Ishikawa (cell line): ENCODE measurements around the gene POLDIP2.

Source experiments
- CEBPB ChIP-seq: IDR thresholded peaks from 2 replicates; pipeline ENCODE4 v1.6.1; 2012
- CREB1 ChIP-seq: IDR thresholded peaks from 2 replicates; pipeline ENCODE4 v1.6.1; 2012; ENCODE audit warnings: low read depth
- EGR1 ChIP-seq: IDR thresholded peaks from 2 replicates; pipeline ENCODE4 v1.6.1; 2012
- EP300 ChIP-seq: IDR thresholded peaks from 2 replicates; pipeline ENCODE4 v1.6.1; 2012; ENCODE audit warnings: borderline replicate concordance
- FOXM1 ChIP-seq: IDR thresholded peaks from 2 replicates; pipeline ENCODE4 v1.6.1; 2012; ENCODE audit warnings: low read depth, borderline replicate concordance
- NFIC ChIP-seq: IDR thresholded peaks from 2 replicates; pipeline ENCODE4 v1.6.1; 2012
- RAD21 ChIP-seq: IDR thresholded peaks from 2 replicates; pipeline ENCODE4 v1.6.1; 2012; ENCODE audit warnings: low read depth
- REST ChIP-seq: IDR thresholded peaks from 2 replicates; pipeline ENCODE4 v1.6.1; 2012; ENCODE audit warnings: low read depth, mild to moderate bottlenecking
- TAF1 ChIP-seq: IDR thresholded peaks from 2 replicates; pipeline ENCODE4 v1.6.1; 2012; ENCODE audit warnings: low read depth, mild to moderate bottlenecking
- TEAD4 ChIP-seq: IDR thresholded peaks from 2 replicates; pipeline ENCODE4 v1.6.1; 2012
- USF1 ChIP-seq: IDR thresholded peaks from 2 replicates; pipeline ENCODE4 v1.6.1; 2012
- ZBTB7A ChIP-seq: IDR thresholded peaks from 2 replicates; pipeline ENCODE4 v1.6.1; 2012; ENCODE audit warnings: low read depth

- TF ChIP-seq USF1, result no peak
- TF ChIP-seq RAD21, result no peak
- no peak for TF ChIP-seq TAF1
- no peak for TF ChIP-seq EGR1
- TF ChIP-seq NFIC, result no peak
- no peak for TF ChIP-seq CEBPB
- no peak for TF ChIP-seq FOXM1
- no peak for TF ChIP-seq TEAD4
- no peak for TF ChIP-seq EP300
- no peak for TF ChIP-seq REST
- TF ChIP-seq ZBTB7A, result no peak
- TF ChIP-seq CREB1, result no peak
Measured at GRCh38 chr17:28348979-28349378, 8.3 kb downstream of the POLDIP2 start.
